GM18519 (cell line): ENCODE data around the gene FOXRED2.

Experiments
- ATAC-seq: cut with Tn5 transposase; IDR thresholded peaks from one replicate; pipeline ENCODE4 v1.9.1; 2021; ENCODE audit warnings: mild to moderate bottlenecking, moderate library complexity; ENCODE audit not compliant: unreplicated experiment, low FRiP score

Gene FOXRED2

DNA sequence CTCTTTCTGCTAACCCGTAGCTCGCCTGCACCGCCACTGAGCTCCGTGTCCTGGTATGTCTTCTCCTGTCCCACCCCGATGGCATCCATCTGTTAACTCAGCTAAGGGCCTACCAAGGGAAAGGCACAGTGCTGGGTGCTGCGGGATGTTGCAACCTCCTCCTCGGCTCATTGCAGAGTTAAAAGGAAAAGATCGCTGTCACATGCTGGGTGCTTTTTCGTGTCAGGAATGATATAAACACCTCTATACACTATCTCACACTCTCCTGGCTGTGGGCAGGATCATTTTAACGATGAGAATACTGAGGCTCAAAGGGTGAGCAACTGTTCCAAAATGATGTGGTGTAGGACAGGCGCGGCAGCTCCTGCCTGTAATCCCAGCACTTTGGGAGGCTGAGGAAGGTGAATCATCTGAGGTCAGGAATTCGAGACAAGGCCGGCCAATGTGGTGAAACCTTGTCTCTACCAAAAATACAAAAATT is 35.5 kb downstream of the FOXRED2 start:
- ATAC-seq, result no peak

DNA sequence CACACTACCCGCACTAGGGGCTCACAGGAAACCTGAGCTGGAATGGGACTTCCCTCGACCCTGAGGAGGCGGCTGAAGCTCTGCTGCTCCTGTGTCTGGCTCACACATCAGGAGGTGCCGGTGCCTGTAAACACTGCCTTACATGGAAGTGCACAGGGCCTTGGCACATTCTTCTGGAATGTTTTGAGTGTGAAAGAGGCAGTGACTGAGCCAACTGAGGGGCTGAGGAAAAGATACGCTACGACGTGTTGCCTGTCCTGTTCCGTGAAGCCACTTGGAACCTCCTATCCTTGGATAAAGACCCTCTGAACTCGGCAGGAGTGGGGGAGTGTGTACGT is 35.9 kb downstream of the FOXRED2 start:
- ATAC-seq, result no peak

DNA sequence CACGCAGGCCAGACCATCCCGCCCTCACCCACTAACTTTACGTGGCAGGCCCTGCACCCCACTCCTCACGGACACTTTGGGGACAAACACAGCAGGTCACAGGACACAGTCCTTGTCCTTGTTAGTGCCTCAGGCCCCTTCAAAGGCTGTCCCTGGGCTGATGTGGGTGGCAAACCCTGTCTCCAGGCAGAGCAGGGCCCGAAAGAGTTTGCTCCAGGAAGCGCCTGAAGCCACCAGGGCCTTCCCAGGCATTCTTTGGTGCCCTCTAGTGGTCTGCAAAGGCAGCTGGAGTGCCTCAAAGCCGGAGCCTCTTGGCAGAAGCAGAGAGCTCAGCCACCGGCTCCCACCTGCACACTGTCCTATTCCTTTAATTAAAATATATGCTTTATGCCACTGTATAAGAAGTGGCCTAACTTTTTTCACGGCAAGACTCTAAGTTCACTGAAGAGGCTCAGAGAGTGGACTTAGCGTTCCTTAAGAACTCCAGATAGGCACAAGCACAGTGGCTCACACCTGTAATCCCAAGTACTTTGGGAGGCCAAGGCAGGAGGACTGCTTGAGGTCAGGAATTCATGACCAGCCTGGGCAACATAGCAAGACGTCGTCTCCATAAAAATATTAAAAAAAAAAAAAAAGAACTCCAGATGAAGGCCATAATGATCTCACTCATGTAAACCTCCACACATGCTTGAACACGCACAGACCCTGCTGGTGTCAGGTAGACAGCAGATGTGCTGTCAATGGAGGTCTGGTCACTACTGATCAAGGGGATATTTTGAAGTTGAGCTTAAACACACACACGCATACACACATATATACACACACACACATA is 36.5 kb downstream of the FOXRED2 start:
- no peak for ATAC-seq

DNA sequence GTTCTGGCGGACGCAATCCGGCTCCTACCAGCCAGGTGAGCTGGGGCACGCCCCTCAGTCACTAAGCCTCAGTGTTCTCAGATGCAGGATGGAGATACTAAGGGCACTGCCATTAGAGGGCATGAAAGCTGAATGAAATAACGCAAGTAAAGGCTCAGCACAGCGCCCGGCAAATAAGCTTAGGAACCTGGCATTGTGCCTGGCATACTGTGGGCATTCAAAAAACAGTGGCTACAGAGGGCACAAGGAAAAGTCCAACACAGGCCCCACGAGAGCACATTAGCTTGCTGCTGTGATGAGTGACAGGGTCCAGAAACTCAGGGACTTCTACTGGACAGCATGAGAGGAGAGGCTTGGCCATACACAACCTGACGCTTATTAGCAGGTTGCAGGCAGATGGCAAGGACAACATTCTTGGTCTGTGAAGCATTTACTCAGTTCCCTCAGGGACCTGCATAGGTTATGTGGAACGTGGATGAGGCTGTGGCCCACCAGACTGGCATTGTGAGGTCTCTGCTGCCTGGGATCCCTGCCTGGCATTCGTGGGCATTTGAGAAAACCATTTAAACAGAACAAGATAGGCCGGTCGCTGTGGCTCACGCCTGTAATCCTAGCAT is 37.6 kb downstream of the FOXRED2 start:
- ATAC-seq, result no peak

DNA sequence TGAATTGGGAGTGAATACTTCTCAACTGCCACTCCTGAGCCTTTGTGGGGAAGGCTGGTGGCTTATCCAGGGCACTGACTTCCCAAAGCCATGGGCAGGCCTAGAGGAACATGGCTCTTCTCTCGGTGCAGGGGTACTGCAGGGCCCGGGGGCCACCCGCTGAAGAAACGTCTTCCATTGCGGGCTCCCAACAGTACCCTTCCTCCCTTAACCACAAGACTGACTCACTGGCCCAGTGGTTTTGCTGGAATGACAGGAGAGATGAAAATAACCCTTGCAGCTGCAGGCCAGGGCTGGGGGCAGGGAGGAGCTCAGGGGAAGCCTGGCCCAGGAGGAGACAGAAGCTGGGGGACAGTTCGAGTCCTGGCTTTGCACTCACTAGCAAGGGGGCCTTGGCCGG is 38.9 kb downstream of the FOXRED2 start:
- ATAC-seq, result no peak

DNA sequence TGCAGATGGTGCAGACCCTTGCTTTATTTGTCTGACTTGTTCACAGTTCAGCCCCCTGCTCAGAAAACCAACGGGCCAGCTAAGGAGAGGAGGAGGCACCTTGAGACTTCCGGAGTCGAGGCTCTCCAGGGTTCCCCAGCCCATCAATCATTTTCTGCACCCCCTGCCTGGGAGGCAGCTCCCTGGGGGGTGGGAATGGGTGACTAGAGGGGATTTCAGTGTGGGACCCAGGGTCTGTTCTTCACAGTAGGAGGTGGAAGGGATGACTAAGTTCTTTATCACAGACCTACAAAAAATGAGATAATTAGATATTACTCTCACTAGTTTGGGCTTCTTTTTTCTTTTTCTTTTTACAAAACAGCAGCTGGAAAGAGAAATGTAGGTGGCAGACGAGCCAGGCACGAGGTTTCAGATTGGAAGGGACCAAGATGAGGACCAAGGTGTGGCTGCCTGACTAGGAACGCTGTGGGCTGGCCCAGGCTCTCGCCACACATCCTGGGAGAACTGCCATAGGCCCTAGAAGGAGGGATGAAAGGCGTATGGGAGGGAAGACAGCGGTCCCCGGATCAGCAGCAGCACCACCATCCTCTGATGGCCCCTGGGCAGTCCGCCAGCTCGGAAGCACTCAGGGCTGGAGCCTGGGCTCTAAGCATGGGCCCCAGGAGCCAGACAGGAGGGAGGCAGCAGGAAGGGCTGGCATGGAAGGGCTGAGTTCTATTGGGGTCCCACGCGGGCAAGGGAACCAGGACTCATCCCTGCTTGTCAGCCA is 39.6 kb downstream of the FOXRED2 start:
- no peak for ATAC-seq

DNA sequence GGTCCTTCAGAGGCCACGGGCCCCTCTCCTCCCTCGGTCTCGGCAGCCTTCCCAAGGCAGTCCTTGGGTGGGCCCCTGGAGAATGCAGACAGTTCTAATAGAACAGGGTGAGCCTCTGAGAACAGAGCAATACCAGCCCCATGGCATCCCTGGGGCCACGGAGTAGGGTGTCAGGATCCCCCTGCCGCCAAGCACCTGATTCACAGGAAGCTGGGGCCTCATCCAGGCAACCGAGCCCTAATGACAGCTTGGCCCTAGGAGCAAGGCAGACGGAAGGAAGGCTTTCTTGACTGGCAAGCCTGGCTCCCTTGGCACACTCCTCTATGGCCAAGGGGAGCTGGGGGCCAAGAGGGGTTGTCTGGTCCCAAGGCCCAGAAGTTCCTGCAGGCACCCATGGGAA is 40.6 kb downstream of the FOXRED2 start:
- ATAC-seq, result no peak

DNA sequence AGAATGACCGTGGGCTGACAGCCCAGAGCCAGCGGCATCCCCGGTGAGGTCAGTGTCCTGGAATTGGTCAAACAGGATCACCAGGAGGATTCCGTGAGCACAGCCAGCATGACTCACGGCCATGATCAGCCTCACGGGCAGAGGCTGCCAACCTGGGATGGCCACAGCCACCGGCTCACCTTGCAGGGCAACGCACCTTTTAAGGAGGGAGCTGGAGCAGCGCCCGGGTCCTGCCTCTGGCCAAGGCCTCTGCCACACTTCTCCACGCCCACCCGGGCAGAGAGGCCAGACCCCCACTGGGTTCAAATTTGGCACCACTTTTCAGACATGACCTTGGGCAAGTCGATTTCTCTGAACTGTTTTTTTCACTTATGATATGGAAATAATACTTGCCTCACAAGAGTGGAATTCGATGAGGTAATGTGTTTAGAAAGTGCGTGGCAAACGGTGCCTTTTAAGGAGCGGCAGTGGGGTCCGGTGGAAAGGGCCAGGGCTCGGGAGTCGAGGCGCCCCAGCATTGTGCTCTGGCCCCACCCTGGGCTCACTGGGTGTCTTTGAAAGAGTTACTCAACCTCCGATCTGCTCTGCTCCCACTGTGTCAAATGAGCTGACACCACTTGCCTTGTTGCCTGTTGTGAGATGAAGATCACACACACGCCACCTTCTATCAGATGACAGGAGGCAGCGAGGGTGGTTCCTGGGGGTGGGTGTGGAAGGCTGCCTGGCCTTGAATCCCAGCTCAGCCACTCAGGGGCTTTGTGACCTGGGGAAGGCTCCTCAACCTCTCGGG is 41.4 kb downstream of the FOXRED2 start:
- no peak for ATAC-seq

DNA sequence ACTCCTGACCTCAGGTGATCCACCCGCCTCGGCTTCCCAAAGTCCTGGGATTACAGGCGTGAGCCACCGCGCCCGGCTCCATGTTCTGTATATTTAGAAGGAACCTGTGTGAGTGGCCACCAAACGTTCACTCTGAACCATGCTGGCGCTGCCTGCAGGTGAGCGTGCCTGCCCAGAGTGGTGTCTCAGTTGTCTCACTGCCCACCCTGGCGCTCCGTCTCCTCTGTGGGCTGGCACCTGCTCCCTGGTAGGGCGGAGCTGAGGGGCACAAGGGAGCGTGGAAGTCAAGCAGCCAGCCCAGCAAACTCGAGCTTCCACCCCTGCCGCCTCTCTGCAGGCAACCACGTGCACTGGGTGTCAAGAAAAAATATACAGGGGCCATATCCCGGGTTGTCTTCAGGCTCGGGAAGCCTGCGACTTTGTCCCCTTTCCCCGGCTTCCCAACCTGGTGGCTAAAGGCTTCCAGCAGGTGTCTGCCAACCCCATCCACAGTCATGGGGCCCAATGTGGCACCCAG is 42.1 kb downstream of the FOXRED2 start:
- no peak for ATAC-seq

DNA sequence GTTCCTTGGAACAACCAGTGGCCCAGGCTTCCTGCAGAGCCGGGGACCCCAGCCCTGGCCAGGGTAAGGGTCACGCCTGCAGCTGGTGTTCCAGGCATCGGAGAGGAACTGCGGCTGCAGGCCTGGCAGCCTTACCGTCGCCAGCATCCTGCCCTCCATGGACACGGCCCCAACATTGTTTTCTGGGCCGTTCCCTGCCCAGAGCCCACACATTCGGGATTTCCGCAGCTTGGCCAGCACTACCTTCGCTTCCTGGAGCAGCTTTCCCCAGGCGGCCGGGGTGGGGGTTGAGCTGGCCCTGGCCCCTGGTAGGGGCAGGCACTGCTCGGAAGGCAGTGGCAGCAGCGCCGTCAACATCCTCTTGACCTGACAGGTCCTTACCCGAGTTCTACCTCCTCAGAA is 43.1 kb downstream of the FOXRED2 start:
- ATAC-seq, result no peak

DNA sequence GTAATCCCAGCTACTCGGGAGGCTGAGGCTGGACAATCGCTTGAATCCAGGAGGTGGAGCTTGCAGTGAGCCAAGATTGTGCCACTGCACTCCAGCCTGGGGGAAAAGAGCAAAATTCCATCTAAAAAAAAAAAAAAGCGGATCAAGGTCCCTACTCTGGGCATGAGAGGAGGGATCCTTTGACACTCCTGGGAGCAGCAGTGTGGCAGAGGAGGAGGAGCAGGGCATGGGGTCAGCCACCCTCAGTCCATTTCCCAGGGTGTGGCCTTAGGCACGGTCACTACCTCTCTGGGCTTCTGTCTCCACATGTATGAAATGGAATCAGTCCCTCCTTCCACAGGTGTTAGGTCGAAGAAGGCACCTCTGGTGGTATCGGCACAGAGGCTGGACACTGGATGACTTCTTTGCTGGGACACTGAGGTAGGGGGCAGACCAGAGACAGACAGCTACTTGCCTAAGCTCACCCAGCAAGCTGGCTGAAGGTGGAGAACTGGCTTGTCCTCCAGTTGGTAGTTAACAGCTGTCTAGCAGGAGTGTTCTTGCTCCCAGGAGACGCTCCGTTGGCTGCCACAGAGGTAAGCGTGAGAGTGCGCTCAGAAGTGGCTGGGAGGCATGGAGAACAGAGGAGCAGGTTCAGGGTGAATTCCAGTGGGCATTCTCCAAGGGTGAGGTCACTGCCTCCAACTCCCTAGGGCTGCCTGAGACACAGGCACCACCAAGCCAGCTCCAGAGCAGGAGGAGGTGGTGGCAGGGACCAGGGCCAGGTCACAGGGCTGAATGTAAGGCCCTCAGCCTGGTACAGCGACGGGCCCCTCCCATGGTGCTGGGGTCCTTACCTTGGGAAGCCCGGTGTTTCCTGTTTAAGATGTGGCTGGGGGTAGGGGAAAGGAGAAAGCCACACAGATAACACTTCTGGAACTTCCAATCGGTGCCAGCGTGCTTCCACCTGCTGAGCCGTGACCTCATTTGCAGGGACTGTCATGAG is 44.9 kb downstream of the FOXRED2 start:
- no peak for ATAC-seq

DNA sequence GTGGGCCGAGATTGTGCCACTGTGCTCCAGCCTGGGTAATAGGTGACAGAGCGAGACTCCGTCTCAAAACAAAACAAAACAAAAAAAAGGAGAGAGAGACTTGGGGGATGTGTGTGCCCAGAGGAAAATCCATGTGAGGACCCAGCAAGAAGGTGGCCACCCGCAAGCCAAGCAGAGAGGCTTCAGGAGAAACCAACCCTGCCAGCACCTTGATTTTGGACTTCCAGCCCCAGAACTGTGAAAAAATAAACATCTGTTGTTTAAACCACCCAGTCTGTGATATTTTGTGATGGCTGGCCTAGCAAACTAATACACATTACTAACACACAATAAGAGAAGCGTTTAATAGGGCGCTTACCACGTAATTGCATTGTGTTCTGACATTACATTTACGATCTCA is 46.6 kb downstream of the FOXRED2 start:
- ATAC-seq, result no peak

DNA sequence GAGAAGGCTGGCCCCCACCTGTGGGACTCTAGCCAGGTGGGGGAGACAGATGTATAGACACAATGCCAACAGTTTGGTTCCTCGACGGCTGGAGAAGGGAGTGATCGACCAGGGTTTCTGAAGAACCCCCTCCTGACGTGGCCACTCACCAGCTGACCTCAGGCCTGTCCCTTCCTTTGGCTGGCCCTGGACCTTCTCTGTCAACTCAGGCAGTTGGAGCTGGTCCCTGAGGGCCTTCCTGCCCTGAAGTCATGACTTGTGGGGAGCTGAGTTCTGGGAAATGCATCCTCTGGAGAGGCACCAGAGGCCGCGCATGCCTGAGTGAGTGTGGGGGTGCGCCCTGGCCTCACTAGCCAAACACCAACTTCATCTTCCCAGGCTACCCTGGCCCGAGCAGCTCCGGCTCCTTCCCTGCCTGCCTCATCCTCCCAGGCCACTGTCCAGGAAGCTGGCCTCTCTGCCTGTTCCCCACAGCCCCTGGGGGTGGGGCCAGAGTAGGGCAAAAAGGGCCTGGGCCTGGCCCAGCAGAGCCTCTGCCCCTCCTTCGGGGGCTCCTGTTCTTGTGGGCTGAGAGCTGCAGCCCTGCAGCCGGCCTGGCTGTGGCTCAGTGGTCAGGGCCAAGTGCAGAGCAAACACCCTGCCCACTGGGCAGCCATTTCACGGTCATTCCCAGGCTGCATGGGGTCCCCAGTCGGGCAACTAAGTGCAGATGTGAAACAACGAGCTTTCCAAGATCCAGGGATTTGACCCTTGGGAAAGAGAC is 49.0 kb downstream of the FOXRED2 start:
- ATAC-seq, result no peak

DNA sequence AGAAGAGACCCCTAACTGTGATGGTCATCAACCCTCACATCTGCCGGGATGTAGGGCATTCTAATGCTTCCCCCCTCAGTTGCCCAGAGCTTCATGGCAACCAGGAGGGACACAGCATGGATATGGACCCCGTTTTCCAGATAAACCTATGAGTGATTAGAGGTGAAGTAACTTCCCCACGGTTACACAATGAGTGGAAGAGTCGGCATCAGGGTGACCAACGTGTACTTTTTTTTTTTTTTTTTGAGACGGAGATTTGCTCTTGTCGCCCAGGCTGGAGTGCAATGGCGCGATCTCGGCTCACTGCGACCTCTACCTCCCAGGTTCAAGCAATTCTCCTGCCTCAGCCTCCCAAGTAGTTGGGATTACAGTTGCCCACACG is 50.4 kb downstream of the FOXRED2 start:
- ATAC-seq, result no peak

DNA sequence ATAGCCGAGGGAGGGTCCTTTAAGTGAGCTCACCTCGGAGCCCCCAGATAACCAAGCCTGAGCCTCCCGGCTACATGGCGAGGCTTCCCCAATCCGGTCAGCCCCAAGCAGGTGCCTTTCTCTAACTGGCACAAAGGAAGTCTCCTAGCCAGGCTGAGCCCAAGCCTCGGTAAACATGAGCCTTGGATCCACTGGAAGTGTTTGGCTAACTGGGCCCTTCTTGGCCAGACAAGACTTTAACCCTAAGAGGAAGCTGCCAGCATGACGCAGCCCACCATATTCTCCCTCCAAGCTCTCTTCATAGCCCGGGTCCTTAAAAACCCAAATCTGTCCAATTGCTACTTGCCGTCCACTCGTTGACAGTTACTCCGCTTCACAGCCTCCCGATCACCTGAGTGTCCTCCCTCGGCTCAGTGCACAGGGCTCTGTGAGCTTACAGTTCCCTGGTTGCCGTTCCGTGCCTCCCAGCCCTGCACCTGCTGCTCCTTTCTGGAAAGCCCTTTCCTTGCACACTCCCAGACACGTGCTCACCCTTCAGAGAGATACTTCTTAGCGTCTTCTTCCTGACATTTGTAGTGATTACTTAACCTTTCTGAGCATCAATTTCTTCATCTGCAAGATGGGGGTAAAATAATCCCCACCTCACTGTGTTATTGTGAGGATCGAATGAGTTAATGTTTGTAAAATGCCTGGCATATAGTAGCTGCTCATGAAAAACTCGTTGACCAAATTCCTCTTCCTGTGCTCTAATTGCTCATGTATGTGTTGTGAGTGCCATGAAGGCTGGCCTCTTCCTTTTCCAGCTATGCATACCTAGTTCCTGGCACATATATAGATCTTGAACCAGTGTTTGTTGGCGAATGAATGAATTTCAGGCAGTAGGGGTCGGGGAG is 51.0 kb downstream of the FOXRED2 start:
- no peak for ATAC-seq

DNA sequence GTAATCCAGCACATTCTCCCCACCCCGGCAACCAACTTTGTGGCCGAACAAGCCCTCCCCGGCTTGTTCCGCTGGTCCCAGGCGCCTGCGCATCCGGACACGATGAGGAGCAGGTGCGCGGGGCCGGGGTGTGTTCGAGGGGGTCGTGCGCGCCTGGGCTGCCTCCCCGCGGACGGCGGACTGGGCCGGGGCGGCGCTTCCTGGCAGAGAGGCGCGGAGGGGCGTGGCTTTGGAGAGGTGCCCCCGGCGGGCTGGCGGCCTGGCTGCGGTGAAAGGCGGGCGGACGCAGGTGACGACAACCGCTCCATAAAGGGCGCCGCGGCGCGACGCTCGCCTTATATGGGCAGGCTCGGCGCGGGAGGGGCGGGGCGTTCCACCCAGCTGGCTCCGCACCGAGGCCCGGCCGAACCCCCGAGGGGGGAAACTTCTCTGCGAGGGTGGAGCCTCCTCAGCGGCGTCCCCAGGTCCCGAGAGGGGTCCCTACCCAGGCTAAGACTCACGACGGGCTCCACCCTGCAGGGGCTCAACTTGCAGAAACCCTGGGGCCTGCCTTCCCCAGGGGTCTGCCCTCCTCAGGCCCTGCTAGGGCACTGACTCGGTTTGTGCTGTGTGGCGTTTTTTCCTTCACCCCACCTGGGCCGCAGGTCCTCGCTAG is 51.8 kb downstream of the FOXRED2 start:
- ATAC-seq, result peak; percentile 52

DNA sequence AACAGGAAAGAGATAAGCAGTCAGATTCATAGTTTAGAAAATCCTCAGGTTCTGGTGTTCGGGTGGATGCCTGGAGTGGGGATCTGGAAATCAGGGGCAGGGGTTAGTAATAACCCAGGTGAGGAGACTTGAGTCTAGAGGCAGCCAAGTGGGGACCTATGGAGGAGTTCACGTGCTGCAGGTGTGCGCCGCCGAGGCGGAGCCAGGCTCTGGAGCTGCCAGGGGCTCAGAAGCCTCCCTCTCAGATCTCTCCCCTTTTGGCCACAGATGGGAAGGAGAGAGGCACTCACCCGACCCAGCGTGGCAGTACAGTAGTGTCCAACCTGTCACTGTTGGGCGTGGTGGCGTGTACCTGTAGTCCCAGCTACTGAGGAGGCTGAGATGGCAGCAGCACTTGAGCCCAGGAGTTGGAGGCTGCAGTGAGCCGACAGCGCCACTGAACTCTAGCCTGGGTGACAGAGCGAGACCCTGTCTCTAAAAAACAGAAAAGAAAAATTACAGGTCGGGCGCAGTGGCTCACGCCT is 52.9 kb downstream of the FOXRED2 start:
- ATAC-seq, result no peak
